ENCODE results near the gene CPEB1. TPM values are rescaled to one million over a fixed set of nuclear protein-coding genes. Genes with fewer than 3 reads are reported as not detected.
A peak's percentile ranks its signal among the peaks of the same experiment; 100 is the strongest.

The CPEB1 gene
- total and polyA plus RNA-seq, 2 of the 13 experiments (the other 11 are each of a cell fraction or from before 2014, with no cell fraction given) = 0.03 to 0.07 TPM

DNA sequence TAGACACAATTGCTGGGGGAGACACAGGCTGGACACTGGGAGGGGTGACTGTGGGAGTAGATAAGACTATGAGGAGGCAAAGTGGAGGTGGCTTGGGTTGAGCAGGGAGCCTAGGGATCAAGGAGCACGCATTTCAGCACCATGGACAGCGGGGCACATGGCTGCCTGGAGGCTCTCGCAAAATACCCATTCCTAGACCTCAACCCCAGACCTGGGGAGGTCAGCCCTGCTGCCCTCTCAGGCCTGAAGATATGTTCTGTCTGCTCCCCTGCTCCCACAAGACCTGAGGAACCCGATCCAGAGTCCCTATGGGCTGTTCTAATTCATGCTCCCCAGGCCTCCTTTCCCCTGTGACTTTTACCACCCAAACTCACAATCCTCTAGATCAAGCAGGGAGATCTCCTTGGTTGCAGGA is 16.0 kb upstream of the CPEB1 start (continued):
- TF ChIP-seq, protein P1, sequence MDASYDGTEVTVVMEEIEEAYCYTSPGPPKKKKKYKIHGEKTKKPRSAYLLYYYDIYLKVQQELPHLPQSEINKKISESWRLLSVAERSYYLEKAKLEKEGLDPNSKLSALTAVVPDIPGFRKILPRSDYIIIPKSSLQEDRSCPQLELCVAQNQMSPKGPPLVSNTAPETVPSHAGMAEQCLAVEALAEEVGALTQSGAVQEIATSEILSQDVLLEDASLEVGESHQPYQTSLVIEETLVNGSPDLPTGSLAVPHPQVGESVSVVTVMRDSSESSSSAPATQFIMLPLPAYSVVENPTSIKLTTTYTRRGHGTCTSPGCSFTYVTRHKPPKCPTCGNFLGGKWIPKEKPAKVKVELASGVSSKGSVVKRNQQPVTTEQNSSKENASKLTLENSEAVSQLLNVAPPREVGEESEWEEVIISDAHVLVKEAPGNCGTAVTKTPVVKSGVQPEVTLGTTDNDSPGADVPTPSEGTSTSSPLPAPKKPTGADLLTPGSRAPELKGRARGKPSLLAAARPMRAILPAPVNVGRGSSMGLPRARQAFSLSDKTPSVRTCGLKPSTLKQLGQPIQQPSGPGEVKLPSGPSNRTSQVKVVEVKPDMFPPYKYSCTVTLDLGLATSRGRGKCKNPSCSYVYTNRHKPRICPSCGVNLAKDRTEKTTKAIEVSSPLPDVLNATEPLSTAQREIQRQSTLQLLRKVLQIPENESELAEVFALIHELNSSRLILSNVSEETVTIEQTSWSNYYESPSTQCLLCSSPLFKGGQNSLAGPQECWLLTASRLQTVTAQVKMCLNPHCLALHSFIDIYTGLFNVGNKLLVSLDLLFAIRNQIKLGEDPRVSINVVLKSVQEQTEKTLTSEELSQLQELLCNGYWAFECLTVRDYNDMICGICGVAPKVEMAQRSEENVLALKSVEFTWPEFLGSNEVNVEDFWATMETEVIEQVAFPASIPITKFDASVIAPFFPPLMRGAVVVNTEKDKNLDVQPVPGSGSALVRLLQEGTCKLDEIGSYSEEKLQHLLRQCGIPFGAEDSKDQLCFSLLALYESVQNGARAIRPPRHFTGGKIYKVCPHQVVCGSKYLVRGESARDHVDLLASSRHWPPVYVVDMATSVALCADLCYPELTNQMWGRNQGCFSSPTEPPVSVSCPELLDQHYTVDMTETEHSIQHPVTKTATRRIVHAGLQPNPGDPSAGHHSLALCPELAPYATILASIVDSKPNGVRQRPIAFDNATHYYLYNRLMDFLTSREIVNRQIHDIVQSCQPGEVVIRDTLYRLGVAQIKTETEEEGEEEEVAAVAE (CRISPR knock-in tag; IDR thresholded peaks at IDR 0.05; ENCODE audit: borderline replicate concordance) = 0 out of 2 replicates have a peak, but pooled peaks have one; percentile 73
- no peak for TF ChIP-seq ZNF496 (CRISPR knock-in tag; IDR thresholded peaks at IDR 0.05; ENCODE audit: insufficient replicate concordance)
- TF ChIP-seq, protein P2, sequence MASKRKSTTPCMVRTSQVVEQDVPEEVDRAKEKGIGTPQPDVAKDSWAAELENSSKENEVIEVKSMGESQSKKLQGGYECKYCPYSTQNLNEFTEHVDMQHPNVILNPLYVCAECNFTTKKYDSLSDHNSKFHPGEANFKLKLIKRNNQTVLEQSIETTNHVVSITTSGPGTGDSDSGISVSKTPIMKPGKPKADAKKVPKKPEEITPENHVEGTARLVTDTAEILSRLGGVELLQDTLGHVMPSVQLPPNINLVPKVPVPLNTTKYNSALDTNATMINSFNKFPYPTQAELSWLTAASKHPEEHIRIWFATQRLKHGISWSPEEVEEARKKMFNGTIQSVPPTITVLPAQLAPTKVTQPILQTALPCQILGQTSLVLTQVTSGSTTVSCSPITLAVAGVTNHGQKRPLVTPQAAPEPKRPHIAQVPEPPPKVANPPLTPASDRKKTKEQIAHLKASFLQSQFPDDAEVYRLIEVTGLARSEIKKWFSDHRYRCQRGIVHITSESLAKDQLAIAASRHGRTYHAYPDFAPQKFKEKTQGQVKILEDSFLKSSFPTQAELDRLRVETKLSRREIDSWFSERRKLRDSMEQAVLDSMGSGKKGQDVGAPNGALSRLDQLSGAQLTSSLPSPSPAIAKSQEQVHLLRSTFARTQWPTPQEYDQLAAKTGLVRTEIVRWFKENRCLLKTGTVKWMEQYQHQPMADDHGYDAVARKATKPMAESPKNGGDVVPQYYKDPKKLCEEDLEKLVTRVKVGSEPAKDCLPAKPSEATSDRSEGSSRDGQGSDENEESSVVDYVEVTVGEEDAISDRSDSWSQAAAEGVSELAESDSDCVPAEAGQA (IDR thresholded peaks at IDR 0.05; ENCODE audit: low read depth) = no peak
- TF ChIP-seq, protein P2 (CRISPR knock-in tag; IDR thresholded peaks at IDR 0.05; ENCODE audit: borderline replicate concordance) = peak; percentile 72; the same call in 1 of the 2 replicates
- TF ChIP-seq ZNF746 (CRISPR knock-in tag; IDR thresholded peaks at IDR 0.05) = 0 out of 2 replicates have a peak, but pooled peaks have one; percentile 39
- TF ChIP-seq, protein P3, sequence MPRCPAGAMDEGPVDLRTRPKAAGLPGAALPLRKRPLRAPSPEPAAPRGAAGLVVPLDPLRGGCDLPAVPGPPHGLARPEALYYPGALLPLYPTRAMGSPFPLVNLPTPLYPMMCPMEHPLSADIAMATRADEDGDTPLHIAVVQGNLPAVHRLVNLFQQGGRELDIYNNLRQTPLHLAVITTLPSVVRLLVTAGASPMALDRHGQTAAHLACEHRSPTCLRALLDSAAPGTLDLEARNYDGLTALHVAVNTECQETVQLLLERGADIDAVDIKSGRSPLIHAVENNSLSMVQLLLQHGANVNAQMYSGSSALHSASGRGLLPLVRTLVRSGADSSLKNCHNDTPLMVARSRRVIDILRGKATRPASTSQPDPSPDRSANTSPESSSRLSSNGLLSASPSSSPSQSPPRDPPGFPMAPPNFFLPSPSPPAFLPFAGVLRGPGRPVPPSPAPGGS (CRISPR knock-in tag; IDR thresholded peaks at IDR 0.05) = peak; percentile 43; the same call in 1 of the 2 replicates
- TF ChIP-seq YEATS4 (CRISPR knock-in tag; IDR thresholded peaks at IDR 0.05; ENCODE audit: borderline replicate concordance) = 0 out of 2 replicates have a peak, but pooled peaks have one; percentile 29
- peak; percentile 36; the same call in 1 of the 2 replicates for TF ChIP-seq ETV5 (CRISPR knock-in tag; IDR thresholded peaks at IDR 0.05; ENCODE audit: borderline replicate concordance)
- TF ChIP-seq ZBTB7A (CRISPR knock-in tag; IDR thresholded peaks at IDR 0.05) = no peak
- peak; percentile 92; the same call in 1 of the 2 replicates for TF ChIP-seq NFKB2 (CRISPR knock-in tag; IDR thresholded peaks at IDR 0.05; ENCODE audit: borderline replicate concordance)
- TF ChIP-seq NCOA1 (CRISPR knock-in tag; IDR thresholded peaks at IDR 0.05) = no peak
- TF ChIP-seq KMT2B (CRISPR knock-in tag; IDR thresholded peaks at IDR 0.05) = peak; percentile 57; the same call in 1 of the 2 replicates
- TF ChIP-seq, protein P4, sequence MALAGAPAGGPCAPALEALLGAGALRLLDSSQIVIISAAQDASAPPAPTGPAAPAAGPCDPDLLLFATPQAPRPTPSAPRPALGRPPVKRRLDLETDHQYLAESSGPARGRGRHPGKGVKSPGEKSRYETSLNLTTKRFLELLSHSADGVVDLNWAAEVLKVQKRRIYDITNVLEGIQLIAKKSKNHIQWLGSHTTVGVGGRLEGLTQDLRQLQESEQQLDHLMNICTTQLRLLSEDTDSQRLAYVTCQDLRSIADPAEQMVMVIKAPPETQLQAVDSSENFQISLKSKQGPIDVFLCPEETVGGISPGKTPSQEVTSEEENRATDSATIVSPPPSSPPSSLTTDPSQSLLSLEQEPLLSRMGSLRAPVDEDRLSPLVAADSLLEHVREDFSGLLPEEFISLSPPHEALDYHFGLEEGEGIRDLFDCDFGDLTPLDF (CRISPR knock-in tag; IDR thresholded peaks at IDR 0.05) = 0 out of 2 replicates have a peak, but pooled peaks have one; percentile 55
- peak; percentile 94 for TF ChIP-seq ERF (CRISPR knock-in tag; IDR thresholded peaks at IDR 0.05)
- TF ChIP-seq ATF1 (CRISPR knock-in tag; IDR thresholded peaks at IDR 0.05) = no peak
- TF ChIP-seq YEATS2 (CRISPR knock-in tag; IDR thresholded peaks at IDR 0.05; ENCODE audit: borderline replicate concordance) = peak; percentile 42; the same call in 1 of the 2 replicates
- peak; percentile 38 for TF ChIP-seq TEAD3 (CRISPR knock-in tag; optimal IDR thresholded peaks at IDR 0.05; ENCODE audit: borderline replicate concordance)
- no peak for TF ChIP-seq SUZ12 (IDR thresholded peaks at IDR 0.05; ENCODE audit: low read depth, low read length)

Data from HepG2 (cell line).